Measurements from ENCODE around the gene CDH23. TPM values are rescaled to one million over a fixed set of nuclear protein-coding genes. Genes with fewer than 3 reads are reported as not detected.

Gene CDH23
- total and polyA plus RNA-seq, 10 of the 15 experiments (the other 5 are each of a cell fraction or from before 2014, with no cell fraction given): 0.09 to 0.40 (median 0.15) TPM; not detected in 1

DNA sequence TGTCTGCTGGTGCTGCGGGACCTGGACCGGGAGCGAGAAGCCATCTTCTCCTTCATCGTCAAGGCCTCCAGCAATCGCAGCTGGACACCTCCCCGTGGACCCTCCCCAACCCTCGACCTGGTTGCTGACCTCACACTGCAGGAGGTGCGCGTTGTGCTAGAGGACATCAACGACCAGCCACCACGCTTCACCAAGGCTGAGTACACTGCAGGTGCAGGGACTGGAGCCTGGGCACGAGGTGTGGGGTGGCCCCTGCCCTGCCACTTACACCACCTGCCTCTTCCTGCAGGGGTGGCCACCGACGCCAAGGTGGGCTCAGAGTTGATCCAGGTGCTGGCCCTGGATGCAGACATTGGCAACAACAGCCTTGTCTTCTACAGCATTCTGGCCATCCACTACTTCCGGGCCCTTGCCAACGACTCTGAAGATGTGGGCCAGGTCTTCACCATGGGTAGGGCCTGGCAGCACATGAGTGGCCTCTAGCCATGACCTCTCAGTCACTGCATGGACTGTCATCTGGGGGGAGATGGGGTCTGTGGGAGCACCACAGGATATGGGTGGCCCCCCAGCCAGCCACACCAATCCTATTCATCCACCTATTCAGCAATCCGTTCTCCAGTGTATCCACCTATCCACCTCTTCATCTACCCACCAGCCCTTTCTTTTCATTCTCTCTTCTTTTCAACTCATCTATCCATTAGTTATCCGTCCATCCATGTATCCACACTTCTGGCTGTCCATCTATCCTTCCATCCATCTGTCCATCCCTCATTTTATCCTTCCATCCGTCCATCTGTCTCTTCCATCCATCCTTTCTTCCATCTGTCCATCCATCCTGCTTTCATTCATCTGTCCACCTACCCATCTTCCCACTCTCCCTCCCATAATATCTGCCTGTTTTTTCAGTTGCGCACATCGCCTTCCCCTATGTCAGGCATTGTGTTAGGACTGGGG is 411.1 kb downstream of the CDH23 start:
- no peaks in the 10 kb centered on the region for H3K27me3 ChIP-seq (replicated peaks in 1 of 2; ENCODE audit: control insufficient read depth in 2 of 2, insufficient read depth in 2 of 2, low read length in 1 of 2)
- H4K20me1 ChIP-seq (ENCODE audit: control insufficient read depth, insufficient read depth): no peaks in the 10 kb centered on the region
- H3K4me2 ChIP-seq (ENCODE audit: control insufficient read depth, insufficient read depth): no peak overlapping the region
- no peak for DNase-seq (ENCODE audit: low read depth, low spot score)
- H3K9ac ChIP-seq (ENCODE audit: control insufficient read depth, insufficient read depth, low read length): no peak overlapping the region
- H3K27ac ChIP-seq (ENCODE audit: control insufficient read depth, insufficient read depth): no peak overlapping the region
- ChIA-PET SMC1A (ENCODE audit: uncharacterized antibody, unreplicated experiment) (no interaction called here), POLR2A (interaction anchor here (0.5 kb wide), 1 partner anchor 833 kb away, joined by 3 read pairs; no protein-coding TSS in a partner anchor), RAD21 (ENCODE audit: unreplicated experiment) (no interaction called here), CTCF (interaction anchor here (1.2 kb wide), 1 partner anchor 110 kb away, joined by 3 read pairs; no protein-coding TSS in a partner anchor)
- FAIRE-seq: no peak
- intact Hi-C loops (cut with micrococcal nuclease; ENCODE audit: unreplicated experiment) (no loop called here), in situ Hi-C loops (cut with MboI) (no loop called here)
- H3K4me3 ChIP-seq: no peak overlapping the region
- peaks cover 6% of the 10 kb centered on the region for H3K4me1 ChIP-seq (ENCODE audit: control insufficient read depth, insufficient read depth, low read length)
- no peaks in the 10 kb centered on the region for H3K36me3 ChIP-seq (ENCODE audit: control insufficient read depth in 2 of 2, insufficient read depth in 2 of 2, low read length in 1 of 2)
- TF ChIP-seq MXI1 (IDR thresholded peaks at IDR 0.05; ENCODE audit: low read depth, low read length): no peak
- TF ChIP-seq EED (IDR thresholded peaks at IDR 0.05; ENCODE audit: low read depth): no peak
- no peak for TF ChIP-seq SREBF2 (IDR thresholded peaks at IDR 0.05; ENCODE audit: low read length)
- no peak for TF ChIP-seq BMI1 (IDR thresholded peaks at IDR 0.05; ENCODE audit: borderline replicate concordance)
- no peak for TF ChIP-seq CEBPZ (IDR thresholded peaks at IDR 0.05; ENCODE audit: low read depth, low read length)
- no peak for ATAC-seq
- no TSS peak for BruUV-seq (replicated peaks)
- 71% methylated on average over 21 of the region's 21 CpGs for WGBS (ENCODE audit: insufficient coverage, insufficient replicate concordance, low lambda C conversion rate, missing lambda C conversion rate)
- no peaks in the 10 kb centered on the region for H3K9me3 ChIP-seq (replicated peaks; ENCODE audit: control insufficient read depth, insufficient read depth, low read length)
- H3K79me2 ChIP-seq (ENCODE audit: control insufficient read depth, insufficient read depth, low read length): no peaks in the 10 kb centered on the region
- H2AFZ ChIP-seq (ENCODE audit: control insufficient read depth, low read depth, low read length): no peak overlapping the region

Data from GM12878 (cell line).